GM19328 (cell line): Measurements from ENCODE around the gene TRIL.

Experiments used
- ATAC-seq: cut with Tn5 transposase; IDR thresholded peaks from one replicate; pipeline ENCODE4 v1.9.1; 2021; ENCODE audit warnings: mild to moderate bottlenecking, moderate library complexity; ENCODE audit not compliant: unreplicated experiment

TRIL gene

GRCh38 chr7:28984217-28984616 is 26.1 kb upstream of the TRIL start:
- ATAC-seq, result no peak

- ATAC-seq, result no peak
Measured at GRCh38 chr7:28983396-28984190, 25.5 kb upstream of the TRIL start.

- ATAC-seq, result no peak
Measured at GRCh38 chr7:28981161-28981465, 23.0 kb upstream of the TRIL start.

GRCh38 chr7:28980451-28981160 is 22.5 kb upstream of the TRIL start:
- no peak for ATAC-seq

GRCh38 chr7:28979776-28980175 is 21.6 kb upstream of the TRIL start:
- no peak for ATAC-seq

- no peak for ATAC-seq
Measured at GRCh38 chr7:28977881-28978280, 19.8 kb upstream of the TRIL start.

GRCh38 chr7:28976022-28976421 is 17.9 kb upstream of the TRIL start:
- no peak for ATAC-seq

GRCh38 chr7:28973591-28973990 is 15.5 kb upstream of the TRIL start:
- ATAC-seq, result no peak

GRCh38 chr7:28964056-28964455 is 5.9 kb upstream of the TRIL start:
- no peak for ATAC-seq

- ATAC-seq, result no peak
Measured at GRCh38 chr7:28961972-28962371, 3.8 kb upstream of the TRIL start.

GRCh38 chr7:28960071-28960840 is 2.1 kb upstream of the TRIL start:
- ATAC-seq, result no peak

- ATAC-seq, result no peak
Measured at GRCh38 chr7:28958980-28959347, 834 bp upstream of the TRIL start.

GRCh38 chr7:28957751-28958234 is 337 bp downstream of the TRIL start:
- no peak for ATAC-seq

- no peak for ATAC-seq
Measured at GRCh38 chr7:28957064-28957750, 923 bp downstream of the TRIL start.

- no peak for ATAC-seq
Measured at GRCh38 chr7:28956608-28957063, 1.5 kb downstream of the TRIL start.

- ATAC-seq, result no peak
Measured at GRCh38 chr7:28955718-28956607, 2.2 kb downstream of the TRIL start.

GRCh38 chr7:28955356-28955717 is 2.8 kb downstream of the TRIL start:
- ATAC-seq, result no peak

- no peak for ATAC-seq
Measured at GRCh38 chr7:28954946-28955345, 3.2 kb downstream of the TRIL start.

- no peak for ATAC-seq
Measured at GRCh38 chr7:28954471-28954870, 3.7 kb downstream of the TRIL start.

- no peak for ATAC-seq
Measured at GRCh38 chr7:28953633-28954032, 4.5 kb downstream of the TRIL start.
